PFSK-1 (cell line): ENCODE results near the gene ALS2CL.

ENCODE experiments used
- FOXP2 ChIP-seq: optimal IDR thresholded peaks from 2 replicates; pipeline ENCODE3; 2011; ENCODE audit warnings: borderline replicate concordance, control low read depth, inconsistent platforms; ENCODE audit not compliant: insufficient read depth; ENCODE audit errors: extremely low read length, extremely low read depth
- POLR2AphosphoS5 ChIP-seq: IDR thresholded peaks from 2 replicates; pipeline ENCODE4 v1.6.1; 2012; ENCODE audit warnings: low read depth, mild to moderate bottlenecking, control low read depth, low read length, moderate library complexity
- SIN3A ChIP-seq: IDR thresholded peaks from 2 replicates; pipeline ENCODE4 v1.6.1; 2012; ENCODE audit warnings: mild to moderate bottlenecking, low read length, moderate library complexity, borderline replicate concordance; ENCODE audit not compliant: insufficient read depth
- TAF1 ChIP-seq: IDR thresholded peaks from 2 replicates; pipeline ENCODE4 v1.6.1; 2012; ENCODE audit warnings: low read length, control low read depth, borderline replicate concordance; ENCODE audit not compliant: insufficient read depth
- TF ChIP-seq, protein P1 (sequence below), 2 experiments: IDR thresholded peaks; 2 replicates each; pipeline versions ENCODE4 v1.6.1 to v1.8.0; 2011 to 2012; ENCODE audit warnings: low read depth in 2 of 2, low read length in 2 of 2, control low read depth in 1 of 2, inconsistent platforms in 1 of 2, mild to moderate bottlenecking in 1 of 2, moderate library complexity in 1 of 2; ENCODE audit not compliant: insufficient read depth in 1 of 2

Gene ALS2CL

DNA sequence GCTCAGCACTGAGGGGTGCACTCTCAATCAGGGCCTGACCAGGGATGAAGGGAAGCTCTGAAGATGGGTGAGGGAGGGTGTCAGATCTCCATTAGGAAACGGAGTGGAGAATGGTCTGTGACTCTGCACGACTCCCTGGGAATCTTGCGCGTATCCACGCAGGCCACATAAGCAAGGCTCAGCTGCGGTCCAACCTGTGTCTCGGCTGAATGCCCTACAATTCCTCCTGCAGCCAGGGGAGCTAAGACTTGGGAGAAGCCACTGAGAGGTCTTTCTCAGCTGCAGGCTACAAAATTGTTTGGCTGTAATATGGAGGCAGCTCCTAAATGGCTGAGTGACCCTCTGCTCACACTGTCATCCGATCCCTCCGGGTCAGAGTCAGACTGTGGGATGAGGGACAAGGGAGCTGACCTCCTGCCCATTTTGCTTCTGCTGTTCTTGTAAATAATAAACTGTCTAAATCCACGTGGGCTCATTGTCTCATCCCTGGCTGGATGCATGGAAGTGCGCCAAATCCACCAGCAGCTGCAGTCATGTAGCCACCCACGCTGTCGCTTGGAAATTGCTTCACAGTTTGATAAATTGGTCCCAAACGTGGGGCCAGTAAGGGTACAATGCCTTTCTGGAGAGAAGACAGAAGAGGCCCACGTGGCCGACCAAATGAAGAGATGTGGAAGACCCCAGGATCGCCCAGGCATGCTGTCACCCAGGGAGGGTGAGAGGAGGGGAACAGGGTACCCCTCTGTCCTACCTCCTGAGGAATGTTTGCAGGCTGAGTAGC, 30.5 kb downstream of the ALS2CL start:
- TF ChIP-seq FOXP2 = no peak
- TF ChIP-seq, protein P1, sequence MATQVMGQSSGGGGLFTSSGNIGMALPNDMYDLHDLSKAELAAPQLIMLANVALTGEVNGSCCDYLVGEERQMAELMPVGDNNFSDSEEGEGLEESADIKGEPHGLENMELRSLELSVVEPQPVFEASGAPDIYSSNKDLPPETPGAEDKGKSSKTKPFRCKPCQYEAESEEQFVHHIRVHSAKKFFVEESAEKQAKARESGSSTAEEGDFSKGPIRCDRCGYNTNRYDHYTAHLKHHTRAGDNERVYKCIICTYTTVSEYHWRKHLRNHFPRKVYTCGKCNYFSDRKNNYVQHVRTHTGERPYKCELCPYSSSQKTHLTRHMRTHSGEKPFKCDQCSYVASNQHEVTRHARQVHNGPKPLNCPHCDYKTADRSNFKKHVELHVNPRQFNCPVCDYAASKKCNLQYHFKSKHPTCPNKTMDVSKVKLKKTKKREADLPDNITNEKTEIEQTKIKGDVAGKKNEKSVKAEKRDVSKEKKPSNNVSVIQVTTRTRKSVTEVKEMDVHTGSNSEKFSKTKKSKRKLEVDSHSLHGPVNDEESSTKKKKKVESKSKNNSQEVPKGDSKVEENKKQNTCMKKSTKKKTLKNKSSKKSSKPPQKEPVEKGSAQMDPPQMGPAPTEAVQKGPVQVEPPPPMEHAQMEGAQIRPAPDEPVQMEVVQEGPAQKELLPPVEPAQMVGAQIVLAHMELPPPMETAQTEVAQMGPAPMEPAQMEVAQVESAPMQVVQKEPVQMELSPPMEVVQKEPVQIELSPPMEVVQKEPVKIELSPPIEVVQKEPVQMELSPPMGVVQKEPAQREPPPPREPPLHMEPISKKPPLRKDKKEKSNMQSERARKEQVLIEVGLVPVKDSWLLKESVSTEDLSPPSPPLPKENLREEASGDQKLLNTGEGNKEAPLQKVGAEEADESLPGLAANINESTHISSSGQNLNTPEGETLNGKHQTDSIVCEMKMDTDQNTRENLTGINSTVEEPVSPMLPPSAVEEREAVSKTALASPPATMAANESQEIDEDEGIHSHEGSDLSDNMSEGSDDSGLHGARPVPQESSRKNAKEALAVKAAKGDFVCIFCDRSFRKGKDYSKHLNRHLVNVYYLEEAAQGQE (IDR thresholded peaks at IDR 0.05; ENCODE audit: insufficient read depth in 1 of 2, low read depth in 2 of 2, low read length in 2 of 2) = no peak
- no peak for TF ChIP-seq POLR2AphosphoS5
- TF ChIP-seq TAF1 = no peak
- no peak for TF ChIP-seq SIN3A

DNA sequence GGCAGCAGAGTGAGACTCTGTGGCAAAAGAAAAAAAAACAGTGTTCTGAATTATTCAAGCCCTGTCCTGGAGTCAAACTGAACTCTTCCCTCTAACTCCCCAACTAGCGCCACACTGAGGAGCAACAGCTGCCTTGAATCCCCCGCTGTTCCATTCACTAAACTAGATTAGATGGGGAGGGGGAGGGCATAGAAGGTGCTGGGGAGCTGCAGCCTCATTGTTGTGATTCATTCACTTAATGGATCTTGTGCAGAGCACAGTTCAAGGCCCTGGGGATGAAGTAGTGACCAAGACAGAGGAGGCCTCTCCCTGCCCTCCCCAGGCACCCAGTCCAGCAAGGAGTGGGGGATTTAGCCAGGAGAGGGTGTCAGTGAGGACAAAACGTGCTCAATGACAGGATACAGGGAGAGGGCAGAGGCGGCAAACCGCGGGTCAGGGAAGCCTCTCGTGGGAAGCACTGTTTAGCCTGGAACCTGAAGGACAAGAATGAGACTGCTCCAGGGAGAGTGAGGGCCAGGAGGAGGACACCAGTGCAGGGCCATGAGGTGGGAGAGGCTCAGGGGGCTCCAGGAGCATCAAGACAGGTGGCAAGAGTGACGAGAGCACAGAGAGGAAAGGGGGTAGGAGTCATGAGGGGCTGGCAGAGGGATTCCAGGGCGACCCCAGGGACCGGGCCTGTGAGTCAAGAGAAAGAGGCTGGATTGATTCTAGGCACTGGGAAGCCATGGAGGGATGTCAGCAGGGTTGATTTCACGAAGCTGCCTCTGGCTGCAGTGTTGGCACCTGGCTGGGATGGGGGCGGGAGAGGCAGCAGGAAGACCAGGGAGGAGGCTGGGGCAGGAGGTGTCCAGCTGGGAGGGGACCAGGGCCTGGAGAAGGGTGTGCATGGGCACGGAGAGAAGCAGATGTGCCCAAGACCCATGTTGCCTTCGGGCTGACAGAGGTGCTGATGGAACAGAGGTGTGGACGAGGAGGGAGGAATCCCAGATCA, 31.4 kb downstream of the ALS2CL start:
- no peak for TF ChIP-seq FOXP2
- TF ChIP-seq TAF1 = no peak
- no peak for TF ChIP-seq SIN3A
- TF ChIP-seq, protein P1 (IDR thresholded peaks at IDR 0.05; ENCODE audit: insufficient read depth in 1 of 2, low read depth in 2 of 2, low read length in 2 of 2) = no peak
- TF ChIP-seq POLR2AphosphoS5 = no peak

DNA sequence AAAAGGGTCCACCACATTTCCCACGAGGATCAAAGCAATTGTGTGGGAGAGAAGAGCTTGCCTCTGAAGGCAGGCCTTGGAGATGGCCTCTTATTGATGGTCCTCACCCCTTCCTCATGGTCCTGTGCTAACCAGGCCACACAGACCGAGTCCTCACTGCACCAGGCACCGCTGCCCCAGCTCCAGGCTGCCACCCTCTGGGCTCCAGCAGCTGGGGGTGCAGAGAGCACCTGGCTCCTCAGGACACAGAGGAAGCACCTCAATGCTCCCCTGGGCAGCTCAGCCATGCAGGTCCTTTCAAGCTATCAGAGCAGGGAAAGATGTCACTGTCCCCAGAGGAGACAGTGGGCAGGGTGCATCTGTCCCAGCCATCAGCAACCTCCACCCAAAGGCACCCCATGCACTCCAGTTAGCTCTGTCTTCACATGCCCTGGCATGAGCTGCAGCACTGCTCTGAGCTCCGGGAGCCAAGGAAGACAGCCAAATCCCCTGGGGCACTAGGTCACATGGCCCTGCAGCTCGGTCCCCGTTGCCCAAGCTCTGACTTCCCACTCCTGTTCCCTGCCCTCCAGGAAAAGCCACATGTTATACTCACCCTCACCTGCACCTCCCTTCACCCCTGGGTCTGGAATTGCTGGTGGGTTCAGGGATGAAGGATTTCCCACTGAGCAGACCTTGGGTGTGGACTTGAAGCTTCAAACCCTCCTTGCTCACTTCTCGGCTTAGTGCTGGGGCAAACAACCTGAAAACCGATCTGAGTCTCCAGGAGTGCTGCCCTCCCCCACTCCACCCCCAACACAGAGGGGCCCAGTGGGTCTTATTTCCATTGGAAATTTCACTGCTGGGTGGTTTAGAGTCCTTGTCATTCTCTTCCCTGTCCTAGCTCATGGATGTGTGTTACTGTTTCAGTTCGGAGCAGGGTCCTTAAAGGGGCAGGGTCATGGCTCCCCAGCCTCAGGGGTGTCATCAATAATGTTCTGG, 32.6 kb downstream of the ALS2CL start:
- TF ChIP-seq, protein P1 (IDR thresholded peaks at IDR 0.05; ENCODE audit: insufficient read depth in 1 of 2, low read depth in 2 of 2, low read length in 2 of 2) = no peak
- TF ChIP-seq FOXP2 (no peak), POLR2AphosphoS5 (no peak), SIN3A (no peak), TAF1 (no peak)

DNA sequence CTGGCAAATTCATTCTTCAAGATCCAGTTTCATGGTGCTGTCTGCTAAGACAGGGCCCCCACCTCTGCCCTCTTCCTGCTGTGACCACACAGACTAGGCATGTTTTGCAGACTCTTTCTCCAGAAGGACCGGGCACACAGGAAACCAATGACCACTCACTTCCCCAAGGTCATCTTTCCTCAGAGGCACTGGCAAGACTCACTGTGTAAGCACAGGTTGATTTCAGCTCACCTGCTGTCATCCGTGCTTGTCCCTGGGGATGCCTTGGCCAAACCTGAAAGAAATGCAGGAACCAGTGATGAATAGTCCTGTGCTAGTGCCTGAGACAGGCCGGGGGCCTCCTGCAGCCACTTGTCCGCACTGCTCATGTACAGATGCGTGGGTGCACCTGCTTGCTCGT, 33.5 kb downstream of the ALS2CL start:
- TF ChIP-seq FOXP2 (no peak), POLR2AphosphoS5 (no peak), TAF1 (no peak), SIN3A (no peak)
- TF ChIP-seq, protein P1 (IDR thresholded peaks at IDR 0.05; ENCODE audit: insufficient read depth in 1 of 2, low read depth in 2 of 2, low read length in 2 of 2) = no peak
